T47D (cell line): ENCODE data around the gene MSMP.
A peak's percentile ranks its signal among the peaks of the same experiment; 100 is the strongest.

Experiments used
- DNase-seq, 2 experiments: peaks; one replicate each; pipeline versions ENCODE4 v3.0.0 to v3.0.0-alpha.2; 2011 to 2012; ENCODE audit warnings: low read depth in 1 of 2, low spot score in 1 of 2
- JUND ChIP-seq: IDR thresholded peaks from 2 replicates; pipeline ENCODE4 v1.6.1; 2012; ENCODE audit warnings: low read depth
- in situ Hi-C: cut with HindIII; loops from 2 replicates; pipeline ENCODE4 v1.10.0; 2016; ENCODE audit warnings: low sequenced_read_pairs, low pct_unique_long_range_greater_than_20kb

The MSMP gene

GRCh38 chr9:35790025-35790384 is 35.9 kb upstream of the MSMP start:
- in situ Hi-C loops = no loop called here
- no peak for TF ChIP-seq JUND
- DNase-seq = no peak

- TF ChIP-seq JUND = no peak
- in situ Hi-C loops = no loop called here
- no peak for DNase-seq
Measured at GRCh38 chr9:35789541-35789940, 35.5 kb upstream of the MSMP start.

- in situ Hi-C loops = no loop called here
- no peak for TF ChIP-seq JUND
- DNase-seq = no peak
Measured at GRCh38 chr9:35783418-35783817, 29.3 kb upstream of the MSMP start.

- in situ Hi-C loops = no loop called here
- TF ChIP-seq JUND = no peak
- DNase-seq = no peak
Measured at GRCh38 chr9:35781066-35781465, 27.0 kb upstream of the MSMP start.

- in situ Hi-C loops = no loop called here
- no peak for DNase-seq
- no peak for TF ChIP-seq JUND
Measured at GRCh38 chr9:35778496-35778895, 24.4 kb upstream of the MSMP start.

- in situ Hi-C loops = no loop called here
- no peak for TF ChIP-seq JUND
- no peak for DNase-seq
Measured at GRCh38 chr9:35776018-35776417, 21.9 kb upstream of the MSMP start.

- DNase-seq = no peak
- in situ Hi-C loops = no loop called here
- TF ChIP-seq JUND = no peak
Measured at GRCh38 chr9:35774907-35775635, 21.0 kb upstream of the MSMP start.

GRCh38 chr9:35771943-35772342 is 17.9 kb upstream of the MSMP start:
- no peak for TF ChIP-seq JUND
- in situ Hi-C loops = no loop called here
- DNase-seq = no peak

- in situ Hi-C loops = no loop called here
- peak; percentile 26 to 82 for DNase-seq
- TF ChIP-seq JUND = no peak
Measured at GRCh38 chr9:35771534-35771933, 17.5 kb upstream of the MSMP start.

GRCh38 chr9:35771075-35771433 is 17.0 kb upstream of the MSMP start:
- in situ Hi-C loops = no loop called here
- TF ChIP-seq JUND = no peak
- DNase-seq = no peak

- in situ Hi-C loops = no loop called here
- no peak for TF ChIP-seq JUND
- DNase-seq = no peak
Measured at GRCh38 chr9:35769763-35770162, 15.7 kb upstream of the MSMP start.

GRCh38 chr9:35767458-35767857 is 13.4 kb upstream of the MSMP start:
- DNase-seq = no peak
- TF ChIP-seq JUND = no peak
- in situ Hi-C loops = no loop called here

- in situ Hi-C loops = no loop called here
- DNase-seq = no peak
- no peak for TF ChIP-seq JUND
Measured at GRCh38 chr9:35766997-35767396, 12.9 kb upstream of the MSMP start.

GRCh38 chr9:35763803-35764202 is 9.7 kb upstream of the MSMP start:
- no peak for DNase-seq
- in situ Hi-C loops = no loop called here
- TF ChIP-seq JUND = no peak
